ENCODE data around the gene OPRPN.

Gene OPRPN

DNA sequence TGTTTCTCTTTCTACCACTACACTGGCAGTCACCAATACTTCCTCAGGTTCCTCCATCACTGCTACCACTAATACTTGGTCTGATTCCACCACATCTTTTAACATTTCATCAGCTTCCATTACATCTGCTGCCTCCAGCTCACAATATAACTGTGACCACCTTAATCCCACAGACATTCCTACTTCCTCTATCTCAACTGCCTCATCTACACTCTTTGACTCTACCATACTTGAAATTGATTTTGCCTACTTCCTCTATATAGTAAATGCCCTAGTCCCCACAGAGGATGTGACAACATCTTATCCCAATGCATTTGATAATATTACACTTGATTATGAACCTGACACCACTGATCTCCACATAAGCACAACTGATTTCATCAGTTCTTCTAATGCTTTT lies 29.0 kb downstream of the OPRPN start:
- Histone ChIP-seq H4K8ac (ENCODE audit: low read depth, low read length) (no peak overlapping the region), H3K4me2 (ENCODE audit: insufficient read depth, low read length, poor library complexity, severe bottlenecking) (no peak overlapping the region), H2AFZ (ENCODE audit: low read length) (no peak overlapping the region), H3K18ac (ENCODE audit: low read length) (no peak overlapping the region), H3K79me1 (ENCODE audit: low read depth, low read length) (no peaks in the 10 kb centered on the region), H4K91ac (ENCODE audit: low read depth, low read length, poor library complexity) (no peak overlapping the region), H3K4me3 (ENCODE audit: low read length in 2 of 2) (no peak overlapping the region), H3K14ac (ENCODE audit: low read length) (no peak overlapping the region), H2AK5ac (ENCODE audit: low read depth, low read length) (no peak overlapping the region), H3K9ac (ENCODE audit: low read depth, low read length, poor library complexity) (no peak overlapping the region), H3K9me3 (replicated peaks in 1 of 2; ENCODE audit: control insufficient read depth in 2 of 2, insufficient read depth in 1 of 2, low read depth in 1 of 2, low read length in 2 of 2) (no peaks in the 10 kb centered on the region), H3K4ac (ENCODE audit: low read length) (no peak overlapping the region), H3K27ac (replicated peaks; ENCODE audit: low read length) (no peak overlapping the region), H2BK5ac (ENCODE audit: low read length) (no peak overlapping the region), H3K4me1 (ENCODE audit: control insufficient read depth in 2 of 2, insufficient read depth in 1 of 2, low read depth in 1 of 2, low read length in 2 of 2) (no peaks in the 10 kb centered on the region), H3K23ac (ENCODE audit: low read depth, low read length, poor library complexity) (no peak overlapping the region), H2BK12ac (ENCODE audit: low read length) (no peak overlapping the region), H2BK120ac (ENCODE audit: low read depth, low read length) (no peak overlapping the region), H2BK15ac (ENCODE audit: low read length) (no peak overlapping the region), H3K27me3 (ENCODE audit: control insufficient read depth in 3 of 3, insufficient read depth in 3 of 3, low read depth in 1 of 3, low read length in 3 of 3) (no peaks in the 10 kb centered on the region), H3K36me3 (replicated peaks in 1 of 2; ENCODE audit: control insufficient read depth in 2 of 2, insufficient read depth in 2 of 2, low read length in 2 of 2) (no peaks in the 10 kb centered on the region)
- DNase-seq (ENCODE audit: low spot score) = no peak

GRCh38 chr4:70437197-70437596 lies 39.5 kb downstream of the OPRPN start:
- Histone ChIP-seq H3K27ac (replicated peaks; ENCODE audit: low read length) (no peak overlapping the region), H3K14ac (ENCODE audit: low read length) (no peak overlapping the region), H3K18ac (ENCODE audit: low read length) (no peak overlapping the region), H4K8ac (ENCODE audit: low read depth, low read length) (no peak overlapping the region), H2BK12ac (ENCODE audit: low read length) (no peak overlapping the region), H3K9me3 (replicated peaks in 1 of 2; ENCODE audit: control insufficient read depth in 2 of 2, insufficient read depth in 1 of 2, low read depth in 1 of 2, low read length in 2 of 2) (no peaks in the 10 kb centered on the region), H2AFZ (ENCODE audit: low read length) (peak overlapping the region; percentile 57), H2AK5ac (ENCODE audit: low read depth, low read length) (no peak overlapping the region), H2BK120ac (ENCODE audit: low read depth, low read length) (no peak overlapping the region), H3K4me3 (ENCODE audit: low read length in 2 of 2) (no peak overlapping the region), H2BK15ac (ENCODE audit: low read length) (peak overlapping the region; percentile 5), H3K4me1 (ENCODE audit: control insufficient read depth in 2 of 2, insufficient read depth in 1 of 2, low read depth in 1 of 2, low read length in 2 of 2) (peaks cover 0 to 7% of the 10 kb centered on the region in 2 donors), H4K91ac (ENCODE audit: low read depth, low read length, poor library complexity) (no peak overlapping the region), H3K4ac (ENCODE audit: low read length) (no peak overlapping the region), H3K4me2 (ENCODE audit: insufficient read depth, low read length, poor library complexity, severe bottlenecking) (no peak overlapping the region), H3K36me3 (replicated peaks in 1 of 2; ENCODE audit: control insufficient read depth in 2 of 2, insufficient read depth in 2 of 2, low read length in 2 of 2) (no peaks in the 10 kb centered on the region), H3K9ac (ENCODE audit: low read depth, low read length, poor library complexity) (no peak overlapping the region), H3K27me3 (ENCODE audit: control insufficient read depth in 3 of 3, insufficient read depth in 3 of 3, low read depth in 1 of 3, low read length in 3 of 3) (no peaks in the 10 kb centered on the region), H2BK5ac (ENCODE audit: low read length) (no peak overlapping the region), H3K79me1 (ENCODE audit: low read depth, low read length) (no peaks in the 10 kb centered on the region), H3K23ac (ENCODE audit: low read depth, low read length, poor library complexity) (no peak overlapping the region)
- DNase-seq (ENCODE audit: low spot score) = no peak
- WGBS, 2 donors (ENCODE audit: extremely low coverage in 2 of 2, insufficient read length in 2 of 2, insufficient replicate concordance in 1 of 2) = no CpG with 5 or more reads among the region's 7 CpGs

GRCh38 chr4:70442474-70442873 lies 44.7 kb downstream of the OPRPN start:
- Histone ChIP-seq H2AFZ (ENCODE audit: low read length) (no peak overlapping the region), H3K14ac (ENCODE audit: low read length) (no peak overlapping the region), H2BK15ac (ENCODE audit: low read length) (no peak overlapping the region), H3K9ac (ENCODE audit: low read depth, low read length, poor library complexity) (no peak overlapping the region), H3K36me3 (replicated peaks in 1 of 2; ENCODE audit: control insufficient read depth in 2 of 2, insufficient read depth in 2 of 2, low read length in 2 of 2) (no peaks in the 10 kb centered on the region), H2BK12ac (ENCODE audit: low read length) (no peak overlapping the region), H2AK5ac (ENCODE audit: low read depth, low read length) (no peak overlapping the region), H2BK5ac (ENCODE audit: low read length) (no peak overlapping the region), H3K79me1 (ENCODE audit: low read depth, low read length) (no peaks in the 10 kb centered on the region), H3K4me3 (ENCODE audit: low read length in 2 of 2) (no peak overlapping the region), H3K9me3 (replicated peaks in 1 of 2; ENCODE audit: control insufficient read depth in 2 of 2, insufficient read depth in 1 of 2, low read depth in 1 of 2, low read length in 2 of 2) (no peaks in the 10 kb centered on the region), H3K27me3 (ENCODE audit: control insufficient read depth in 3 of 3, insufficient read depth in 3 of 3, low read depth in 1 of 3, low read length in 3 of 3) (no peaks in the 10 kb centered on the region), H3K27ac (replicated peaks; ENCODE audit: low read length) (no peak overlapping the region), H4K8ac (ENCODE audit: low read depth, low read length) (no peak overlapping the region), H3K4me2 (ENCODE audit: insufficient read depth, low read length, poor library complexity, severe bottlenecking) (no peak overlapping the region), H3K4me1 (ENCODE audit: control insufficient read depth in 2 of 2, insufficient read depth in 1 of 2, low read depth in 1 of 2, low read length in 2 of 2) (peaks cover 0 to 3% of the 10 kb centered on the region in 2 donors), H3K4ac (ENCODE audit: low read length) (no peak overlapping the region), H3K23ac (ENCODE audit: low read depth, low read length, poor library complexity) (no peak overlapping the region), H3K18ac (ENCODE audit: low read length) (no peak overlapping the region), H4K91ac (ENCODE audit: low read depth, low read length, poor library complexity) (no peak overlapping the region), H2BK120ac (ENCODE audit: low read depth, low read length) (no peak overlapping the region)
- DNase-seq (ENCODE audit: low spot score) = no peak

GRCh38 chr4:70443329-70443728 lies 45.6 kb downstream of the OPRPN start:
- Histone ChIP-seq H2AK5ac (ENCODE audit: low read depth, low read length) (no peak overlapping the region), H4K8ac (ENCODE audit: low read depth, low read length) (no peak overlapping the region), H2BK120ac (ENCODE audit: low read depth, low read length) (no peak overlapping the region), H3K9me3 (replicated peaks in 1 of 2; ENCODE audit: control insufficient read depth in 2 of 2, insufficient read depth in 1 of 2, low read depth in 1 of 2, low read length in 2 of 2) (no peaks in the 10 kb centered on the region), H3K27ac (replicated peaks; ENCODE audit: low read length) (no peak overlapping the region), H2BK5ac (ENCODE audit: low read length) (no peak overlapping the region), H3K4me2 (ENCODE audit: insufficient read depth, low read length, poor library complexity, severe bottlenecking) (no peak overlapping the region), H3K4ac (ENCODE audit: low read length) (no peak overlapping the region), H3K18ac (ENCODE audit: low read length) (no peak overlapping the region), H3K79me1 (ENCODE audit: low read depth, low read length) (no peaks in the 10 kb centered on the region), H2AFZ (ENCODE audit: low read length) (no peak overlapping the region), H3K23ac (ENCODE audit: low read depth, low read length, poor library complexity) (no peak overlapping the region), H2BK12ac (ENCODE audit: low read length) (no peak overlapping the region), H3K4me1 (ENCODE audit: control insufficient read depth in 2 of 2, insufficient read depth in 1 of 2, low read depth in 1 of 2, low read length in 2 of 2) (peaks cover 0 to 2% of the 10 kb centered on the region in 2 donors), H3K14ac (ENCODE audit: low read length) (no peak overlapping the region), H2BK15ac (ENCODE audit: low read length) (no peak overlapping the region), H4K91ac (ENCODE audit: low read depth, low read length, poor library complexity) (no peak overlapping the region), H3K27me3 (ENCODE audit: control insufficient read depth in 3 of 3, insufficient read depth in 3 of 3, low read depth in 1 of 3, low read length in 3 of 3) (no peaks in the 10 kb centered on the region), H3K4me3 (ENCODE audit: low read length in 2 of 2) (no peak overlapping the region), H3K36me3 (replicated peaks in 1 of 2; ENCODE audit: control insufficient read depth in 2 of 2, insufficient read depth in 2 of 2, low read length in 2 of 2) (no peaks in the 10 kb centered on the region), H3K9ac (ENCODE audit: low read depth, low read length, poor library complexity) (no peak overlapping the region)
- DNase-seq (ENCODE audit: low spot score) = no peak
- WGBS, 2 donors (ENCODE audit: extremely low coverage in 2 of 2, insufficient read length in 2 of 2, insufficient replicate concordance in 1 of 2) = no CpG with 5 or more reads among the region's 5 CpGs
